Ovary (tissue), 9 donors: Measurements from ENCODE around the gene LCN6. TPM values are rescaled to one million over a fixed set of nuclear protein-coding genes. Genes with fewer than 3 reads are reported as not detected.

Experiments
- DNase-seq, 5 donors: peaks; one replicate each; pipeline ENCODE4 v3.0.0-alpha.2; 2019 to 2020
- H3K27ac ChIP-seq, 2 donors: fragments of 200-600 bp; one replicate each; pipeline versions ENCODE4 v1.5.1 to v1.8.0; 2019 to 2022
- H3K27me3 ChIP-seq: fragments of 200-600 bp; one replicate; pipeline ENCODE4 v1.8.0; 2022
- H3K36me3 ChIP-seq: fragments of 200-600 bp; sonication (generic); one replicate; pipeline ENCODE4 v1.5.1; 2019
- H3K4me1 ChIP-seq: one replicate; pipeline ENCODE4 v1.8.1; 2013; ENCODE audit warnings: mild to moderate bottlenecking, moderate library complexity; ENCODE audit not compliant: insufficient read depth
- H3K4me3 ChIP-seq: fragments of 200-600 bp; sonication (generic); one replicate; pipeline ENCODE4 v1.5.1; 2017
- H3K9me3 ChIP-seq, 2 donors: fragments of 200-600 bp in 1 of 2; sonication (generic) in 1 of 2; one replicate each; pipeline versions ENCODE4 v1.5.1 to v1.8.1; 2013 to 2019; ENCODE audit warnings: mild to moderate bottlenecking in 1 of 2, moderate library complexity in 1 of 2
- EP300 ChIP-seq: sonication (generic); formaldehyde crosslinking; IDR thresholded peaks from one replicate; pipeline ENCODE4 v1.6.1; 2017; ENCODE audit warnings: antibody characterized with exemption
- POLR2A ChIP-seq: fragments of 450-650 bp; IDR thresholded peaks from one replicate; pipeline ENCODE4 v1.6.1; 2017; ENCODE audit warnings: antibody characterized with exemption, mild to moderate bottlenecking, moderate library complexity
- WGBS, 3 donors: extraction: QIAGEN DNeasy Blood & Tissue Kit in 1 of 3; methylation state at CpG; one replicate each; pipeline versions ENCODE4 v1.1.5 to v1.1.7; 2013 to 2017; 5-methylcytosine and 5-hydroxymethylcytosine counted together
- intact Hi-C, 4 donors: fragments of 100-400 bp; cut with DNase I; formaldehyde crosslinking; loops; one replicate each; pipeline versions ENCODE4 v1.11.0 to v1.15.1; 2022 to 2023
- polyA plus RNA-seq, 2 donors: library from polyadenylated mRNA; stranded (reverse); fragments of 200-250 nt in 1 of 2; fragments of 350-450 nt in 1 of 2; fragmentation: Illumina TruSeq in 1 of 2; extraction: RNeasy Lipid Tissue Mini Kit (QIAGEN cat#74804) in 1 of 2; gene quantifications; one replicate each; pipeline ENCODE4 v1.2.3, GENCODE V29; 2013 to 2014
- total RNA-seq, 7 donors: library from RNA; depleted of rRNA in 2 of 7; stranded (reverse); fragments of >200 nt in 2 of 7; fragmentation: NEBNext Ultra II Directional in 3 of 7; extraction: Animal tissue kit (Norgen Biotek cat#: 25700) in 3 of 7; gene quantifications; one replicate each; pipeline versions ENCODE4 v1.1.0 to v1.2.4, GENCODE V29; 2016 to 2023
- TF ChIP-seq, protein P1 (sequence below), 3 donors: fragments of 450-650 bp in 2 of 3; fragments of 200-600 bp in 1 of 3; IDR thresholded peaks; one replicate each; pipeline versions ENCODE4 v1.5.1 to v1.8.0; 2016 to 2022; ENCODE audit warnings: antibody characterized with exemption in 3 of 3, mild to moderate bottlenecking in 1 of 3
- donor health status: DM: no; HTN: no; CAD: no; lungs with moderate emphysema.
- donor health status: DM: no; HTN: no; CAD: no.
- donor health status: Bipolar disorder and iron deficiency.
- donor health status: DM: yes; HTN: yes; CAD: no.
- donor health status: DM: no; HTN: no; CAD: no.
- donor health status: DM: yes; HTN: yes; CAD: no.

LCN6 gene
- total and polyA plus RNA-seq, 9 donors = 1.6 to 59.3 (median 8.3) TPM

DNA sequence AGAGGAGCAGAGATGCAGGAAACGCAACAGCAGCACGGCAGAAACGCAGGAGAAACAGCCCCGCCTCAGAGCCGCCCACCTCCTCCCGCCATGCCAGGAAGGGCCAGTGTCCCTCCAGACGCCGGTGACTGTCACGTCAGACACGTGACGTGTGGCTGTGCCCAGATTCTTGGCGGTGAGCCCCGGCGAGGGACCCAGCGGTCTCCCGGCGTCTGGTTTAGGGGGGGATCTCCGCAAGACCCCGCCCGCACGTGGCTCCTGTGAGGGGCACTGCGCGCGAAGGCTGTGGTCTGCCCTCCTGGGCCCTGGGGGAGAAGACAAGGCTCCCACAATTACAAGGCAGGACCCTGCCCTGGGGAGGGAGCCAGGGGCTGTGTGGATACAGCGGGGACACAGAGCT is 12.1 kb upstream of the LCN6 start:
- peak in 1 of 5 donors; percentile 21 for DNase-seq
- Histone ChIP-seq H3K27ac (no peak overlapping the region), H3K4me3 (no peak overlapping the region), H3K27me3 (no peaks in the 10 kb centered on the region), H3K36me3 (no peaks in the 10 kb centered on the region), H3K9me3 (no peaks in the 10 kb centered on the region), H3K4me1 (no peaks in the 10 kb centered on the region)
- TF ChIP-seq POLR2A (no peak), EP300 (no peak)
- TF ChIP-seq, protein P1, sequence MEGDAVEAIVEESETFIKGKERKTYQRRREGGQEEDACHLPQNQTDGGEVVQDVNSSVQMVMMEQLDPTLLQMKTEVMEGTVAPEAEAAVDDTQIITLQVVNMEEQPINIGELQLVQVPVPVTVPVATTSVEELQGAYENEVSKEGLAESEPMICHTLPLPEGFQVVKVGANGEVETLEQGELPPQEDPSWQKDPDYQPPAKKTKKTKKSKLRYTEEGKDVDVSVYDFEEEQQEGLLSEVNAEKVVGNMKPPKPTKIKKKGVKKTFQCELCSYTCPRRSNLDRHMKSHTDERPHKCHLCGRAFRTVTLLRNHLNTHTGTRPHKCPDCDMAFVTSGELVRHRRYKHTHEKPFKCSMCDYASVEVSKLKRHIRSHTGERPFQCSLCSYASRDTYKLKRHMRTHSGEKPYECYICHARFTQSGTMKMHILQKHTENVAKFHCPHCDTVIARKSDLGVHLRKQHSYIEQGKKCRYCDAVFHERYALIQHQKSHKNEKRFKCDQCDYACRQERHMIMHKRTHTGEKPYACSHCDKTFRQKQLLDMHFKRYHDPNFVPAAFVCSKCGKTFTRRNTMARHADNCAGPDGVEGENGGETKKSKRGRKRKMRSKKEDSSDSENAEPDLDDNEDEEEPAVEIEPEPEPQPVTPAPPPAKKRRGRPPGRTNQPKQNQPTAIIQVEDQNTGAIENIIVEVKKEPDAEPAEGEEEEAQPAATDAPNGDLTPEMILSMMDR (IDR thresholded peaks at IDR 0.05) = no peak
- intact Hi-C loops = no loop called here
- 76 to 77% (median 76%) methylated on average over 24 to 25 of the region's 25 CpGs for WGBS, 3 donors

DNA sequence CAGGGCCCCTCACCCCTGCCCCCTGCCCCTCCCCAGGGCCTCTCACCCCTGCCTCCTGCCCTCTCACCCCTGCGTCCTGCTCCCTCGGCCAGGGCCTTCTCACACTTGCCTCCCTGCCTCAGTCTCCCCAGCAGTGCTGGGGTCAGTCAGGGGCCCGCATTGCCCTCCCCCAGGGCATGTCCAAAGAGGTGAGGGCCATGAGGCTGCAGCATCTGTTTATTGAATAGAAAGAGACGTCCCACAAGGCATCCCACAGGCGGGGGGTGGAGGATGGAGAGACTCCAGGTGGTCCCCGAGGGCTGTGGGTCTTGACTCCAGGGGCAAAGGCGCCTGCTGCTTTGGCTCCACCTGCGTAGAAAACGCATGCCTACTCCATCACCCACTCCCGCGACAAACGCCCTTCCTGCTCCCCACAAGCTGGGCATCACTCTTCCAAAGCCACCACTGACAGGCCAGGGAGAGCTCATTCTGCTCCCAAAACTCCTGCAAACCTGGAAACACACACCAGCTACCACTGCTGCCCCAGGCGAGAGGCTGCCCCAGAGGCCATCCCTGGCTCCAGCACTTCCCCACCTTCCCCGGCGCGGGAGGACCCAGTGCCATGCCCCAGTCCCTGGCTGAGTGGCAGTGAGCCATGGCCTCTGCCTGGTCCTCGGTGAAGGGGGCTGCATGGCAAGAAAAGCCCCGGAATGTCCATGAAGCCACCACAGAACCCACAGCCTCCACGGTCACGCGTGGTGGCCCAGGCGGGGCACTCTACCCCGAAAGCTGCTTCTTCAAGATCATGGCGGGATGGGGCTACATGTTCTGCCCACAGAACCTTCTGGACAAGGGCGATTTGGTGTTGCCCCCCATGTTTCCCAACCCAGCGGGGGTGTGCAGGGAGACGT is 11.4 kb upstream of the LCN6 start:
- no peaks in the 10 kb centered on the region for H3K9me3 ChIP-seq
- TF ChIP-seq POLR2A (no peak), EP300 (no peak)
- TF ChIP-seq, protein P1 (IDR thresholded peaks at IDR 0.05) = no peak
- no peaks in the 10 kb centered on the region for H3K4me1 ChIP-seq
- no peak overlapping the region for H3K4me3 ChIP-seq
- 82 to 85% (median 84%) methylated on average over 26 to 27 of the region's 27 CpGs for WGBS, 3 donors
- DNase-seq = peak in 1 of 5 donors; percentile 28
- H3K36me3 ChIP-seq = no peaks in the 10 kb centered on the region
- no peaks in the 10 kb centered on the region for H3K27me3 ChIP-seq
- H3K27ac ChIP-seq = no peak overlapping the region
- intact Hi-C loops = no loop called here

DNA sequence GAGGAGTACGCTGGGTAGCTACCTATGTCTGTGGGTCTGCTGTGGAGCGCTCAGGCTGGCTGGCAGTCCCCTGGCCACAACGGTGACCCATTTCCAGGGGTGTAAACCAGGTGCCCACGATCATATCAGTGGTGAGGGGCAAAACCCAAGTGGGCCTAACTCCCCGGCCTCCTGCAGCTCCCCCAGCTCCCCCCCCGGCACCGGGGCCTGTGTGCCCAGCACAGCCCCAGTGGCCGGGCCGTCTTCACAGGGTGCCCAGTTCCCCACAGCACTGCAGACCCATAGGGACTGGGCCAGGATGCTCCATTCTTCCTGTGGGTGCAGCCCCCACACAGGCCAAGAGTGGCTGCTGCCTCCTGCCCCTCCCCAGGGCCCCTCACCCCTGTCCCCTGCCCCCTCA is 10.7 kb upstream of the LCN6 start:
- H3K27me3 ChIP-seq = no peaks in the 10 kb centered on the region
- WGBS, 3 donors = 81 to 89% (median 83%) methylated on average over 9 of the region's 9 CpGs
- TF ChIP-seq, protein P1 (IDR thresholded peaks at IDR 0.05) = no peak
- TF ChIP-seq EP300 (no peak), POLR2A (no peak)
- DNase-seq = no peak
- H3K36me3 ChIP-seq = no peaks in the 10 kb centered on the region
- H3K9me3 ChIP-seq = no peaks in the 10 kb centered on the region
- no peak overlapping the region for H3K4me3 ChIP-seq
- H3K27ac ChIP-seq = no peak overlapping the region
- intact Hi-C loops = no loop called here
- H3K4me1 ChIP-seq = no peaks in the 10 kb centered on the region

GRCh38 chr9:136757751-136758140 is 9.4 kb upstream of the LCN6 start:
- H3K36me3 ChIP-seq = no peaks in the 10 kb centered on the region
- WGBS, 3 donors = 80 to 87% (median 84%) methylated on average over 20 of the region's 20 CpGs
- H3K27me3 ChIP-seq = no peaks in the 10 kb centered on the region
- DNase-seq = no peak
- H3K4me3 ChIP-seq = no peak overlapping the region
- H3K9me3 ChIP-seq = no peaks in the 10 kb centered on the region
- intact Hi-C loops = no loop called here
- no peaks in the 10 kb centered on the region for H3K4me1 ChIP-seq
- no peak overlapping the region for H3K27ac ChIP-seq
- TF ChIP-seq POLR2A (no peak), EP300 (no peak)
- TF ChIP-seq, protein P1 (IDR thresholded peaks at IDR 0.05) = no peak
